ENCODE measurements around the gene DOK3.

Gene DOK3

DNA sequence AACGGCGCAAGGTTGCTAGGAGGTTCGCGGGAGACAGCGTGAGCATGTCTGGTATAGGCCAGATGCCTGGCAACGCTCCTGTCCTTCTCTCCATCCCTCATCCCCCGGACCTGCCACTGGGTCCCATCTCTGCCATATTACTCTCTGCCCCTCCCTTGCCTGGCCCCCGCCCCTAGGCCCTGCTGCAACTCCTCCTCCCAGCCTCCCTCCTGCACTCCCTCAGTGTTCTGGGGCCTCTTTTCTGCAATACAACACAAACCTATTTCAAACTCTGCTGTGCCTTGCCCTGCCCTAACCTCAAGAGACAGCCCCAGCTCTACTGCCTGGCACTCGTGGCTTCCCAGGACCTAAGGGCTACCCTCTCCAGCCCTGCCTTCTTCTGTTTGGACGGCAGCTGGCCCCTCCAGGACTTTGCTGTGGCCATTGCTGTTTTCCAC, 27.2 kb downstream of the DOK3 start:
- DNase-seq (ENCODE audit: low read depth): no peak

DNA sequence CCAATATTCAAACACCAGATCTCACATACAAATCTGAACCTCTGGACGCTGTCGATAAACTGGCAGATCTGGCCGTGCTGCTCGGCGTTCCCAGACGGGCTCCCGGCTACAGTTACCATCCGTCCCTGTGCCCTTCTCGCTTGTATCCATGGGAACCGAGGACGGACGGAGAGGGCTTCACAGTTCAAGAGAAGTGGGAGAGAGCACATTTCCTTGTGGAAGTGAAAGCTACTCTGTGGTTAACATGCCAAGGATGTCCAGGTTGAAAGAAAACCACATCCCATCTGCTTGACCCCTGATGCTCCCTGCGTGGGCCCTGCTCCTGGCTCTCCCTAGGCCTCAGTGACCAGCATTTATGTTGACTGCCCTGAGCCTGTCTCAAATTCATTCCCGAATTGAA, 29.9 kb downstream of the DOK3 start:
- DNase-seq (ENCODE audit: low read depth): no peak

DNA sequence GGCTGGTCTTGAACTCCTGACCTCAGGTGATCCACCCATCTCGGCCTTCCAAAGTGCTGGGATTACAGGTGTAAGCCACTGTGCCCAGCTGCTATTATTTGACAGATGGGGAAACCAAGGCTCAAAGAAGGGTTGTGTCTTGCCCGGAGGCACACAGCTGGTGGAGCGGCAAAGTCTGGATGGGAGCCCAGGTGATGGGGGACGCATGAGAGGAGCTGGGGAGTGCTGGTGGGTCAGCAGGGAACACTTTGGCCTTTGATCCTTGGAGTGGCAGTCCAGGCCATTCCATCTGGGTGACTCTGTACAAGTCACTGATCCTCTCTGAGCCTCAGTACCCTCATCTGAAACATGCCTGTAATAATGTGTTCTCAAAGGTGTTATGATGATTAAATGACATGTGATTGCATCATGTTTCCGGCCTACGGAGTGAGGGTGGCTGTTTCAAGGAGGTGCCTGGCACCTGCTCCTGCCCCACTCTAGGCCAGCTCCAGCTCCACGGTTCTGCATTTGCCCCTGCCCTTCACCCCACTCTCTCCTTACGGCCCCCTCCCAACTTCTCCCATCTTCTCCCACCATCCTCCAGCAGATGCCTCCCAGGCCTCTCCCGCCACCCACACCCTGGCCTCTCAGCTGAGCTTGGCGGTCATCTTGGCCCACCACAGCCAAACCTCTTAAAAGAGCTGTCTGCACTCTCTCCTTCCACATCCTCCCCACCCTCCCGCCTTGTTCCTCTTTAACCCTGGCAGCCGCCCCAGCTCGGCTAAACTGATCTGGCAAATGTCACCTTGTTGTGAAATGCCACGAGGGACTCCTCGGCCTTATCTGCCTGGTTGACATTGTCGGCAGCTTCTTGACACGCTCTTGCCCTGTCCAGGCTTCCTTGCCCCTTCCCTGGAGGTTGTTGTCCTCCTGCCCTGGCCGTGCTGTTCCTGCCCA, 30.6 kb downstream of the DOK3 start:
- no peak for DNase-seq (ENCODE audit: low read depth)

DNA sequence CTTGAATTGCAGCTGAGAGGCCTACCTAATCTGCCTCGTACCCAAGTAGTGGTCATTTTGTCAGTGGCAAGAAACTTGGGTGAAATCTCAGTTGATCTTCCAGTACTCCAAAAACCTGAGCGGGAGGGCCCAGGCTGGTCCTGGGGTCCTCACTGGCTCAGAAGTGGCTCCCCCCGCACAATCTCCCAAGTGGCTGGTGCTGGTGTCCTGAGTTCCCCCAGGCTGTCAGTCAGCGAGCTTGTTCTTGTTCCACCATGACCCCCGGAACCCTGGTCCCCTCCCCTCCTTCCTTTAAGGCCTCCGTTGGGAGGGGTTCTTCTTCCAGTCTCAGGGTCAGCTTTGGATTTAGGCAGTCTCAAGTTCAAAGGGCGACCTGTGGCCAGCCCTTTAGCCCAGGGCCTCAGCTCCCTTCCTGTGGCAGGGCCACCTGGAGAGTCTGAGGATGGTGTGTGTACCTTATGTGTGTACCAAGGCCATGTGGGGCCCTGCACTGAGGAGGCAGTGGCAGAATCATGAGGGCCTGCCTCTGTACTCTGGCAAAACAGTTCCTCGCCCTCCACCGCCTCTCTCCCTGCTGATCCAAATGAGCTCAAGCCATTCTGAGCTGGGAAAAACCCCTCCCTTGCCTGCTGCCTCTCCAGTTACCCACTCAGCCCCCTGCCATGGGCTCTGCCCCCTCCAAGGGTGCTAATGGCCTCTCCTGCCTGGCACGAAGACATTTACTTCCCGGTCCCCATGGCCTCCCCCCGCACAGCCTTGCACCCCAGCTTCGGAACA, 31.7 kb downstream of the DOK3 start:
- no peak for DNase-seq (ENCODE audit: low read depth)

DNA sequence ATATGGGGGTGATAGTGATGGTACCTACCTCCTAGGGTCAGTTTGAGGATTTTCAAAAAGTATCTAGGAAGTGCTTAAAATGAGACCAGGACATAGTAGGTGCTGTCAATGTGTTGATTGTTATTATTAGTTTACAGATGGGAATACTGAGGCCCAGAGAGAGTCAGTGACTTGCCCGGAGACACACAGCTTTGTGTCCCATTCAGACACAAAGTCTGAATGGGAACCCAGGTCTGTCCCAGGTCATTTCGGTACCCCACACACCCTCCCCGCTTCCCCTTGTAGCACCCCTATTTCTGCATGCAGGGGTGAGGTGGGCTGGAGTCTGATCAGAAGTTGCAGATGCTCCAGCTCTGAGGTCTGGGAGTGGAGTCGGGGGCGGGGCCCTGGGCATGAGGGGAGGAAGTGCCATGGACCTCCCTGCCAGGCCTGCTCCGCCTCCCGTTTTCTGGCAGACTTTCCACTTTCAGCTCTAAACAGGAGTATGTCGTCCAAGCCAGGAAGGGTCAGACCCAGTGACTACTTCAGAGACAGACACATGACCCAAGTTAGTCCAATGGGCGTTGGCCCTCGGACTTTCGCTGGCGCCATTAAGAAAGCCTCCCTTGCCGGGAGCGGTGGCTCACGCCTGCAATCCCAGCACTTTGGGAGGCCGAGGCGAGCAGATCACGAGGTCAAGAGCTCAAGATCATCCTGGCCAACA, 32.9 kb downstream of the DOK3 start:
- no peak for DNase-seq (ENCODE audit: low read depth)

DNA sequence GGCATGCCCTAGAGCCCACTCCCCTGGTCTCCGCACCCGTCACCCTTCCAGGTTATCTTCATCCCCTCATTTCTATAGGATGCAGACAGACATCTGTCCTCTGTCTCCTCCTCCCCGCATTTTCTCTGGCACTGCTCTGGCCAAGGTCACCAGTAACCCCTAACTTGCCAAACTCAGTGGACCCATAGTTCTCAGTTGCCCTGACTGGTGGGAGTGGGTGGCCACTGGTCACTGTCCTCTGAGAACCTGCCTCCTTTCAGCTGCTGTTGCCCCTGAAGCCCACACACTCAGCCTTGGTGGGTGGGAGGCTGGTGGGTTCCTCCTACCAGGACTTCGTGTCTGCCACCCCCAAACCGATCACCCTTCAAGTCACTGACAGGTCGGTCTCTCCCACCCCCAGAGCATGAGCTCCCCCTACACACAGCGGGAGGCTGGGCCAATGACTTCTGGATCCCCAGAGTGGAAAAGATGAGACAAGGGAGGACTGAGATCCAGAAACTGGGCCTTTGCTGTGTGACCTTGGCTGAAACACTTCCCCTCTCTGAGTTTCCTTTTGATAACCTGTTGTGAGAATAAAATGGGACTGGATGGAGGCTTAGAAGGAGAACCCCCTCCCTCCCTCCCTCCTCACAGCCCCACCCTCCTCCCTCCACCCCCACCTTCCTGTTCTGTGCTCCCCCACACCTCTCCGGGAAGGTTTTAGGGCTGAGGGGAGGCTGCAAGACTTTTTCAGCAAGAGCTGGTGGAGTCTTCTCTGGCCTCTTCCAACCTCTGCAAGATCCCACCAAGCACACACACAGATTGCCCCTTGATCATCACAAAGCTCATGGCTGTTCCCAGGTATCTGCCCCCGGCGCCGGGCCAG, 33.8 kb downstream of the DOK3 start:
- DNase-seq (ENCODE audit: low read depth): no peak

DNA sequence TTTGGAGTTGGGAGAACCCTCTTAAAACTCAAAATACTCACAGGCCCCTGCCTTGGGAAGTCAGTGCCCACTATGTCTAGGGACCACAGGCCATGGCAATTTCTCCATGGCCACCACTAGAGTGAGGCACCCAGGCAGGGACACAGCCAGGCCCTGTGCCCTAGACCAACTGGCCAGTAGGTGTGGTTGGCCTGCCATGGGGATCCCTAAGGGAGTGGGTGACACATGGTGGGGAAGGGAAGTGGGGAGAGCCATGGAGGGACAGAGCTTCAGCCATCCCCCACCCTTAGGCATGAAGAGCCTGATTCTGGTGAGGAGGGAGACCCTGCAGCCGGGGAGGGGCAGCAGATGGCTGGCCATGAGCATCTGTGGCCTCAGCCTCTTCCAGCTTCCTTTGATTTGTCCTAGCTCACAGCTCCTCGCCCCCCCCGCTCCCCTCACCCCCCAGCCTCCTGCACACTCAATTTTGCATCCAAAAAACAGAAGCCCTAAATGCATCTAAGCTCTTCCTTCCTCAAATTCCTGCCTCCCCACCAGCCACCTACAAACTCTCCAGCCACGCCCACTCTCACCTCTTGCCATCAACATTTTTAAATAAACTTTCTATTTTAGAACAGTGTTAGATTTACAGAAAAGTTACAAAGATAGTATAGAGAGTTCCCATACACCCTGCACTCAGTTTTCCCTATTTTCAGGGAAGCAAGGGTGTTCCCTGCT, 34.6 kb downstream of the DOK3 start:
- DNase-seq (ENCODE audit: low read depth): no peak

DNA sequence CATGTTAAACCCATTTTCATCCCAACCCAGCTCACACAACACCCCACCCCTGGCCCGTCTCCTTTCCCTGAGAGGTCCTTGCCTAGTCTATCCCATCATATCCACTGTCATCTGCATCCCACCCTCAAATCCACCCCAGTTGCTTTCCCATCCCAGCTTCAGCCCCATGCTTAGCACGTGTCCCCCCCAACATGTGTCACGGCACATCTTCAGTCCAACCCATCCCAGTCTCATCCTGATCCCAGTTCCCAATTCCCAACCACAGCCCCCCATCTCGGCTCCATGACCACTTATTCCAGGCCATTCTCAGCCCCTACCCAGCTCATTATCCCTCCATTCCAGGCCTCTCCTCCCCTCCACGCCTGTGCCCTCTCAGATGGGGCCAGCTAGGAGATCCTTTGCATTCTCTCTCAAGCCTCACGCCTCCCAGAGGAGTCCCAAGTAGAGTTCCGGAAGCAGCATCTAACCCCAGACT, 35.6 kb downstream of the DOK3 start:
- DNase-seq (ENCODE audit: low read depth): no peak

DNA sequence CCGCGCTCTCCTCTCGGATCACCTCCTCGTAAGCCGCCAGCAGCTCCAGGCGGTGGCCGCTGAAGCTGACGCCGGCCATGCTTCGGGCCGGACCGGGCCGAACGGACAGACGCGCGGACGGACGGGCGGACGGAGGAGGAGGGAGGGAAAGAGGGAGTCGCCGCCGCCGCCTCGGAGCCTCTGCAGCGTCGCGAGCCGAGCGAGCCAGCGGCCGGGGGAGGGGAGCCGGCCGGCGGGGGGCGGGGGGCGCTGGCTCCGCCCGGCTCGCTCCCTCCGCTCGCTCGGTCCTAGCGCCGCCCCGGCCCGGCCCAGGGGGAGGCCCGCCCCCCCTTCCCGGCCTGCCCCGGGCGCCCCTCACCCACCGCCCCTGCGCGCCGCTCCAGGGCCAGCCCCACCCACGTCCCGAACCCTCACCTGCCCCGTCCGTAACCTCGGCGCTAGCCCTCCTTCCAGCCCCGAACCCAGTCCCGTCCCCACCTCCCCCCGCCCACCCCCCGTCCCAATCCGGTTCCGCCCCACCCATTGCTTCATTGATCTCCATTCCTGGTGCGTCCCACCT, 36.1 kb downstream of the DOK3 start, which contains the start of gene DBN1:
TSS of gene DBN1 (minus strand) at position 192 of the 559 bp plus-strand sequence. CDS start at position 79, 113 bp downstream.
- no peak for DNase-seq (ENCODE audit: low read depth)

DNA sequence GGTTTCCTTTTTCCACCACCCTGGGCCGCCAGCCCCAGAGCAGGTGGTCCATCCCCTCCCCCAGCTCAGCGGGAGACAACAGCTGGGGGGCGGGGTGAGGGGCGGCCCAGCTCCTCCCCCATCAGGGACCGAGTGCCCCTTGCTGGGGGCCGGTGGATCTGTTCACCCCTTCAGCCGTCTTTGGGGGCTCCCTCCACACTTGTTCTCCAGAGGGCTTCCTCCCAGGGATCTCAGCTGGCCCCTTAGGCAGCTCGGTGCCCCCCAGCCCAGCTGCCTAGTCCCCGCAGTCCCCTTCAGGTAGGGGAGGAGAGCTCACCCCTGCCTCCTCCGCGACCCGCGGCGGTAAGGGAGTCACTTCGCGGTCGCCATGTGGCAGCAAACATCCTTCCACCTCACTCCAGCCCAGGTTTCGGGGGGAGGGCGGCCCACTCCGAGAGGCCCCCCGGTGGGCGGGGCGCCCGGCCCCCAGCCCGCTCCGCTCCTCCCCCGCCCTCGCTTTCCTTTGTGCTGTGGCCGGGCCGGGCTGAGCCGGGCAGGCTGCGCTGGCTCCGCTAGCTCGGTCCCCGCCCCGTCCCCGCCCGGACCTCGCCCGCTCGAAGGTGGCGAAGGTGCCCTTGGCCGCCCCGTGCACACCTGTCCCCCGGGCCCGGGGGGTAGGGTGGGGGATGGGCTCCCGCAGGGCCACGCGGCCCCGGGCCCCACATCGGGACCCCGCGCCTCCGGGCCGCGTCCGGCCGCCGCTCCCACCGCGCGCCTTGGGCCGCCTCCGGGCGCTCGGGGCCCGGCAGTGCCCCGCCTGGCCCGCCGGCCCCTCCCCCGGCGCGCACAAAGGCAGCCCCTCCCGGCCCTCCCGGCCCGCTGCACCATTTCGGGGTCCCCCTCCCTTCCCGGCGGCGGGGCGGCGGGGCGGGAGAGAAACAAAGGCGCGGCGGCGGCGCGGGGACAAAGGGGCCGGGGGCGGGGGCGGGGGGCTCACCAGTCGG, 36.9 kb downstream of the DOK3 start:
- DNase-seq (ENCODE audit: low read depth): no peak

DNA sequence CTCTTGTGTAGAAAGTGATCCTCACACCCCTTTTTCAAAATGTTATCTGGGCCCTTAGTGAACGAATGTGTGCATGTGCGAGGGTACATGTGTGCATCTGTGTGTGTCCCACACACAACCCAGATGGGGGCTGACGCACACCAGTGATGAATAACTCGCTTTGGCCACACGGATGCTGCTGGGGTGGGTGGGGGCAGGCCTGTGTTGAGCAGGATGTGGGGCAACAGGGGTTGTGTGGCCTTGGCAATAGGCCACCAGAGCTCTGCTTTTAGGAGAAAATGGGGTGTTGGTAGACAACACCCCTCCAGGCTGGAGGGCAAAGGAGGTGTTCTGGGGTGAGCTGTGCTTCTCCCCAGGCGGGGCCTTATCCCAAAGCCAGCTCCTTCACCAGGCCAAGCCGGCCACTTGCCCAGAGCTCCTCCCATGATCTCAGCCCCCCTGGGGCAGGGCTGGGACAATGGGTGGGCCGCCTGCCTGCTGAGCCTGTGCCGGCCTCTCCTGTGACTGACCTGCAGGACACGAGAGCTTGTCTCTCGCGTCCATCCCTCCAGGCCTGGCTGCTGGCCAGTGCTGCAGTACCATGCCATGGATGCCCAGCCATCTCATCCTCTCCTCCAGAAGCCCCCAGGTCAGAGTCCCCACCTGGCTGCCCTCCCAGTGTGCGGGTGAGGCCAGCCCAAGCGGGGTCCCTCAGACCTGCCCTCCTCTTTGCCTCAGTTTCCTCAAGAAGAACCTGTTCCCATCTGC, 37.8 kb downstream of the DOK3 start:
- DNase-seq (ENCODE audit: low read depth): no peak

DNA sequence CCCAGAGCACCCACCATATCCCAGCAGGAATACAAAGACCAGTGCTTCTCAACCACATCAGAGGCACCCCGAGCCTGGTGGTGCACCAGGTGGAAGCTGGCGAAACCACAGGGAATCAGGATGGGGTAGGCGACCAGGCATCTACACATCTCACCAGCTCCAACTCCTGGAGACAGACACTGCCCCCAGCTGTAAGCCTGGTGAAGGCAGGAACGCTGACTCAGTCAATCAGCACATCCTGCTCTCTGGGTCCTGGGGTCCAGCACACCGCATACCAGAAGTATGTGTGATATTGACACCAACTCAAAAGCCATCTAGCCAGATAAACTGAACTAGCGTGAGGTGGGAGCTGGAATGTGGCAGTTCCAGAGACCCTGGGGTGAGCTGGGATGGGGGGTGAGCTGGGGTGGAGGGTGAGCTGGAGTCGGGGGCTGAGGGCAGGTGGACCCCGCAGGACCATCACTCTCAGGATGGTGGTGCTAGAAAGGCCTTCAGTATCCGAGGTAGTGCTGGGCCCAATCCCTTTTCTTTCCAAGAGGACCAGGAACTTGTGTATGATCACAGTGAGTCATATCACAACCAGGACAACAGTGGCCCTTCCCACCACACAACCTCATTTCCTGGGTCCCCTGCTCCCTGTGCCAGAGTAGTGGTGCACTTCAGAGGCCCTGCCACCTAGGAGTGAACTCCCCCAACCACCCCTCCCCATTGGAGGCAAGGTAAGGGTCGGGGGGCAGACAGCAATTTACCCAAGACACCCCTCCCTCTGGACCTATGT, 38.7 kb downstream of the DOK3 start:
- no peak for DNase-seq (ENCODE audit: low read depth)

DNA sequence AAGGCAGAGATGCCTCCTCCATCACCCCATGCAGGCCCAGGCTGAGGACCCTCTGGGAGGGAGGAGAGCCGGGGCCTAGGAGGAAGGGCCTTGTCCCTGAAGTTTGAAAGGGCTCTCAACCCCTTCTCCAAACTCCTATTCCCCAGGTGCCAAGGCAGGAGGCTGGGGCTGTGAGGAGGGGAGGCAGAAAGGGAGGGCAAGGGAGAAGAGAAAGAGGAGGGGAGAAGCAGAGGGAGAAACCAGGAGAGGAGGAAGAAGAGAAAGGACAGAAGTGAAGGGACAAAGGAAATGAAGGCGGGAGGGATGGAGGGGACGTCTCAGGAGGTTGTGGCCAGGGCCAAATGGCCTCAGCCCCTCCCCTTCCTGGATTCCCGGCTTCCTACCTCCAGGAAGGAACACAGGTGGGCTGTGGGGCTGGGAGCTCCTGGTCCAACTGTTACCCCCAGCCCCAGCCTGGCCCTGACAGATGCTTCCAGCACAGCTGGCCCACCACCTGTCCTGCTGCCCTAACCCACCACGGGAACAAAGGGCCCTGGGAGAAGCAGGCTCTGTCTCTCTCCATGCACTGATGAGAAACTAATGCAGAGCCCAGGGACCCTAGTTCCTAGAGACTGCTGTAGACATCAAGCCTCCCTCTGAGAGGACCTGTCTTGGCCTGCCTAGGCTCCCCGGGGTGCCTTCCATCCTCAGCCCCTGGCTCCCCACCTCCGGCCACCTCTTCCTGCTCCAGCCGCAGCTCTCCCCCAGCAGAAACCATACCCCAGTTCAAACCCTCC, 39.7 kb downstream of the DOK3 start:
- no peak for DNase-seq (ENCODE audit: low read depth)

DNA sequence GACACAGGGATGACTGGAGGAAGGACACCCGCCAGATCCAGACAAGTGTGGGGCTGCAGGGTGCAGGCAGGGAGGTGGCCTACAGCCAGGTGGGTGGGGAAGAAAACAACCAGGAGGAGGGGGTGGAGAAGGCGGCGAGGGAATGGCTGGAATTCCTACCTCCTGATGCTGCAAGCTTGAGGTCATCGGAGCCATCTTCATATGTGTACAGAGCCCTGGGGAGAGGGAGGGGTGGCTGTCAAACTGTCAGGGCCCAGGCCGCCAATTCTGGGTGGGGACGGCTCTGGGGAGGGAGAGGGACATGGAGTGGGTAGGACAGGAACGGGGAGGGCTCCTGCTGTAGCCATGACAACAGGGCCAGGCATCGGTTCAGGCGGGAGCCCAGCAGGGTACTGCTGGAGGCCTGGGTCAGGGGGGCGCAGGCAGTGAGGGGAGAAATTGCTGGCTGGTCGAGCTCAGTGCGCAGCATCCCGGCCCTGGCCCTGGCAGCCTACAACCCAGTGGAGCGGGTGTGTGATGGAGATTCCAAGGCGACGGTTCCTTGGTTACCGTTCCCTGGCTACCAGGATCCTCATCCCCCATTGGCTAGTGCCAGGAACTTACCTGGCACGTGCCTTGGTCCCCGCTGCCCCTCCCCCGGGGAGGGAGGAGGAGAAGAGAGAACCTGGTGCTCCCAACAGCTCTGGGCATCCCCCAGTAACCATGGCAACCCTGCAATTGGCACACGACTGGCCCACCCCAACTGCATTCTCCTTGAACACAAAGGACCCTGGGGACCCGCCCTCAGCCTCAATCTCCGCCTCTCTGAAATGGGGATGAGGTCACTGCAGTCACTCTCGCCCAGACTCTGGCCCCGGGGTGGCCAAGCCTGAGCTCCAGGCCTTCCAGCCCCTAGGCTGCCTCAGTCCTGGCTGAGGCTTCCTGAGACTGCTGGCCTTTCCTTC, 40.7 kb downstream of the DOK3 start:
- DNase-seq (ENCODE audit: low read depth): no peak

DNA sequence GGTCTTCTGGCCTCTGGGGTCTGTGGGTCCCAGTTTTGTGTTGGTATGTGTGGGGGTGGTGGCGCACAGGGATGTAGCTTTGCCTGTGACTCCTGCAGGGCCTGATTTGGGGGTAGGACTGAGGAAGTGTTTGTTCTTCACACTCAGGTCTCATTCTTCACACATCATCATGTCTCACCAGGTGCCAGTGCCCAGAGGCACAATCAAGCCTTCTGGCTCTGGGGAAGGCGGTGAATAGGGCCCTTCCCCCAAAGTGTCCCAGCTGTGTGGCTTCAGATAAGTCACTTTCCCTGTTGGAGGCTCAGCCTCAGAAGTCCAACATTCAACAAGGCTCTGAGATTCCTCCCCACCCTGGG, 41.3 kb downstream of the DOK3 start:
- DNase-seq (ENCODE audit: low read depth): no peak

DNA sequence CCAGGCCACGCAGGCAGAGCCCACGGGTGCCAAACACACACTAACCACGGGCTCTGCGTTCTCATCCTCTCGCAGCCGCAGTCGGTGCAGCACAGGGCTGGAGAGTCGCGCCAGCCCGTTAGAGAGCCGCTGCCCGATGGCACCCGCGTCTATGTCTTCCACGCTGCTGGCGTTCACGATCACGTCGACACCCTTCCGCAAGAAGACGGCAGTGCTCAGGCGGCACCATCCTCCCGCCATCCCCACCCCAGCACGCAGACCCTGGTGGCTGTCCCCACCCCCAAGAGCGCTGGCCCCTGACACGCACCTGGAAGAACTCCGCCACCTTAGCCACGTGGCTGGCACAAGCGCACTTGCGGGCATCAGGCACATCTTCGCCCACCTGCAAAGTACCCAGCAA, 42.2 kb downstream of the DOK3 start:
- no peak for DNase-seq (ENCODE audit: low read depth)
